GM12878 (cell line): Measurements from ENCODE around the gene SPAG9. TPM values are rescaled to one million over a fixed set of nuclear protein-coding genes. Genes with fewer than 3 reads are reported as not detected.
A peak's percentile ranks its signal among the peaks of the same experiment; 100 is the strongest.

Experiments used
- ATAC-seq: fragments of 200-7000 bp; cut with Tn5 transposase; 3 replicates; pipeline ENCODE4 v1.9.1; 2020; ENCODE audit warnings: mild to moderate bottlenecking, moderate library complexity
- BruUV-seq: library from RNA; stranded (reverse); fragments of 400-500 nt; replicated peaks from 2 replicates; lab custom pipeline; 2021; lab: Mats Ljungman, UMichigan
- CTCF ChIA-PET: fragments of 300-600 bp; sonication (Branson Sonifier 250); formaldehyde crosslinking; extraction: SDS; loops from one replicate; lab custom pipeline; 2021; ENCODE audit warnings: inconsistent platforms; lab: Yijun Ruan, JAX
- POLR2A ChIA-PET: fragments of 350-600 bp; formaldehyde crosslinking; extraction: SDS; loops from one replicate; lab custom pipeline; 2021; ENCODE audit warnings: inconsistent platforms; lab: Charles Lee
- RAD21 ChIA-PET: fragments of 300-600 bp; sonication (Branson Sonifier 250); formaldehyde crosslinking; loops from one replicate; lab custom pipeline; 2023; ENCODE audit warnings: antibody characterized with exemption; ENCODE audit not compliant: unreplicated experiment; lab: Charles Lee
- SMC1A ChIA-PET: fragments of 300-600 bp; sonication (Branson Sonifier 250); formaldehyde crosslinking; loops from one replicate; lab custom pipeline; 2023; ENCODE audit not compliant: unreplicated experiment, uncharacterized antibody; lab: Charles Lee
- DNase-seq: peaks from one replicate; pipeline ENCODE4 v3.0.0-alpha.2; 2011; ENCODE audit warnings: low read depth, low spot score
- FAIRE-seq: peaks from 3 replicates; lab custom pipeline; 2011; peaks lifted over from hg19 to GRCh38; lab: Jason Lieb, UNC
- H2AFZ ChIP-seq: 2 replicates; pipeline ENCODE4 v1.6.0; 2011; ENCODE audit warnings: low read depth, low read length, control low read depth; ENCODE audit not compliant: control insufficient read depth
- H3K27ac ChIP-seq: 2 replicates; pipeline ENCODE4 v1.5.1; 2011; ENCODE audit warnings: control low read depth; ENCODE audit not compliant: control insufficient read depth, insufficient read depth
- H3K27me3 ChIP-seq, 2 experiments: replicated peaks in 1 of 2; 2 replicates each; pipeline versions ENCODE4 v1.6.0 to v1.6.1; 2011; ENCODE audit warnings: low read length in 1 of 2; ENCODE audit not compliant: control insufficient read depth in 2 of 2, insufficient read depth in 2 of 2
- H3K36me3 ChIP-seq, 2 experiments: 2 replicates each; pipeline ENCODE4 v1.5.1; 2011; ENCODE audit warnings: low read length in 1 of 2; ENCODE audit not compliant: control insufficient read depth in 2 of 2, insufficient read depth in 2 of 2
- H3K4me1 ChIP-seq: 2 replicates; pipeline ENCODE4 v1.6.1; 2011; ENCODE audit warnings: mild to moderate bottlenecking, low read length, moderate library complexity, mixed read lengths; ENCODE audit not compliant: control insufficient read depth, insufficient read depth
- H3K4me2 ChIP-seq: 2 replicates; pipeline ENCODE4 v1.6.0; 2011; ENCODE audit warnings: control low read depth; ENCODE audit not compliant: control insufficient read depth, insufficient read depth
- H3K4me3 ChIP-seq: fragments of 200-600 bp; sonication (generic); 2 replicates; pipeline ENCODE4 v1.5.1; 2016
- H3K79me2 ChIP-seq: 2 replicates; pipeline ENCODE4 v1.6.0; 2011; ENCODE audit warnings: low read length; ENCODE audit not compliant: control insufficient read depth, insufficient read depth
- H3K9ac ChIP-seq: 2 replicates; pipeline ENCODE4 v1.8.0; 2011; ENCODE audit warnings: low read length, control low read depth, mixed read lengths; ENCODE audit not compliant: control insufficient read depth, insufficient read depth
- H3K9me3 ChIP-seq: replicated peaks from 3 replicates; pipeline ENCODE4 v1.5.1; 2011; ENCODE audit warnings: mild to moderate bottlenecking, low read length; ENCODE audit not compliant: control insufficient read depth, insufficient read depth
- H4K20me1 ChIP-seq: 2 replicates; pipeline ENCODE4 v1.6.0; 2011; ENCODE audit not compliant: control insufficient read depth, insufficient read depth
- BCL11A ChIP-seq: IDR thresholded peaks from 2 replicates; pipeline ENCODE4 v1.6.1; 2011; ENCODE audit warnings: low read depth, low read length
- BHLHE40 ChIP-seq, 2 experiments: fragments of 450-650 bp in 1 of 2; IDR thresholded peaks; 2 replicates each; pipeline ENCODE4 v1.6.1; 2011 to 2017; ENCODE audit warnings: low read depth in 2 of 2, borderline replicate concordance in 1 of 2, improper control_type of control experiment in 1 of 2, low read length in 1 of 2, mild to moderate bottlenecking in 1 of 2
- CEBPB ChIP-seq, 2 experiments: fragments of 150-350 bp in 1 of 2; IDR thresholded peaks; 2 replicates each; pipeline ENCODE4 v1.6.1; 2012 to 2014; ENCODE audit warnings: low read depth in 2 of 2, low read length in 2 of 2, borderline replicate concordance in 1 of 2, inconsistent platforms in 1 of 2
- ESRRA ChIP-seq: IDR thresholded peaks from 2 replicates; pipeline ENCODE4 v1.6.1; 2012; ENCODE audit warnings: mild to moderate bottlenecking, low read length, improper control_type of control experiment
- KDM1A ChIP-seq: fragments of 200-600 bp; sonication (generic); IDR thresholded peaks from 2 replicates; pipeline ENCODE4 v1.6.1; 2016; ENCODE audit warnings: borderline replicate concordance
- NFYA ChIP-seq: IDR thresholded peaks from 2 replicates; pipeline ENCODE4 v1.6.1; 2011; ENCODE audit warnings: low read depth, mild to moderate bottlenecking, low read length, improper control_type of control experiment, borderline replicate concordance
- RCOR1 ChIP-seq: conservative IDR thresholded peaks from 2 replicates; pipeline ENCODE4 v1.6.1; 2012; ENCODE audit warnings: low read depth, low read length, improper control_type of control experiment
- SPI1 ChIP-seq: IDR thresholded peaks from 2 replicates; pipeline ENCODE4 v1.6.1; 2011; ENCODE audit warnings: low read depth, mild to moderate bottlenecking, low read length, moderate library complexity, borderline replicate concordance; ENCODE audit not compliant: insufficient read depth
- WGBS: methylation state at CpG from one replicate; pipeline ENCODE4 v1.1.6; 2016; ENCODE audit warnings: low lambda C conversion rate; ENCODE audit not compliant: insufficient replicate concordance, insufficient coverage; ENCODE audit errors: missing lambda C conversion rate; 5-methylcytosine and 5-hydroxymethylcytosine counted together
- in situ Hi-C: fragments of 300-500 bp; cut with MboI; formaldehyde crosslinking; loops from 9 replicates; pipeline ENCODE4 v1.14.3; 2018; ENCODE audit warnings: mixed read lengths
- intact Hi-C: fragments of 100-400 bp; cut with micrococcal nuclease; formaldehyde crosslinking; loops from one replicate; pipeline ENCODE4 v1.14.2; 2022; ENCODE audit not compliant: unreplicated experiment
- polyA plus RNA-seq, 11 experiments: library from polyadenylated mRNA; depleted of rRNA in 4 of 11; unstranded in 6 of 11; stranded (reverse) in 5 of 11; fragments of >200 nt; fragmentation: Nextera tagmentation in 4 of 11; fragmentation: Illumina TruSeq in 1 of 11; extraction: Ambion mirVana in 4 of 11; extraction: Trizol in 1 of 11; gene quantifications; 1 replicate in 1 of 11; 2 replicates in 10 of 11; pipeline versions ENCODE4 v1.2.1 to v1.2.3, GENCODE V29; 2011 to 2016; ENCODE audit warnings: inconsistent platforms in 2 of 11, missing spikeins in 2 of 11, low read depth in 1 of 11
- total RNA-seq, 4 experiments: library from RNA; depleted of rRNA in 3 of 4; stranded (reverse); fragments of >200 nt in 3 of 4; fragmentation: Illumina TruSeq in 1 of 4; extraction: Trizol in 1 of 4; gene quantifications; 2 replicates each; pipeline versions ENCODE4 v1.2.1 to v1.2.3, GENCODE V29; 2013 to 2021
- TF ChIP-seq, protein P1 (sequence below): fragments of 450-650 bp; formaldehyde crosslinking; IDR thresholded peaks from 2 replicates; pipeline ENCODE4 v1.4.0; 2020; ENCODE audit warnings: mild to moderate bottlenecking, moderate library complexity

The SPAG9 gene
- total and polyA plus RNA-seq, 10 of the 15 experiments (the other 5 are each of a cell fraction or from before 2014, with no cell fraction given): 6.6 to 42.0 (median 24.9) TPM

DNA sequence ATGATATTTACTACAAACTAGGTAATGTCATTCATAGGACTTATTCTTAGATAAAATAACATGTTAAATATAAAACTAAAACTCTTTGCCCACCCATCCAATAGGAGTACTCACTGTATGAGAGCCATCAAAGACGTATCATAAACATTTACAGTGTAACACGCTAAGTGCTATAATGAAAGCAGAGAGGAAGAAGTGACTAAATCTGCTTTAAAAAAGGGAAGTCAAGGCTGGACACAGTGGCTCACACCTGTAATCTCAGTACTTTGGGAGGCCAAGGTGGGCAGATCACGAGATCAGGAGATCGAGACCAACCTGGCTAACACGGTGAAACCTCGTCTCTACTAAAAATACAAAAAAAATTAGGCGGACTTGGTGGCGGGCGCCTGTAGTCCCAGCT is 32.4 kb downstream of the SPAG9 start:
- FAIRE-seq (no peak), ATAC-seq (peak; percentile 56), DNase-seq (no peak)
- Histone ChIP-seq H3K27ac (no peak overlapping the region), H2AFZ (no peak overlapping the region), H4K20me1 (no peaks in the 10 kb centered on the region), H3K27me3 (no peaks in the 10 kb centered on the region), H3K4me1 (peaks cover 4% of the 10 kb centered on the region; the same call in 1 of the 2 replicates), H3K9ac (no peak overlapping the region), H3K4me3 (no peak overlapping the region), H3K79me2 (peaks cover 10% of the 10 kb centered on the region), H3K9me3 (no peaks in the 10 kb centered on the region; the same call in 2 of the 3 replicates), H3K4me2 (no peak overlapping the region), H3K36me3 (no peaks in the 10 kb centered on the region; a peak in 1 of 4 replicates)
- 60% methylated on average over 9 of the region's 9 CpGs for WGBS
- in situ Hi-C loops: no loop called here
- BruUV-seq: no TSS peak
- POLR2A ChIA-PET: no interaction called here
- CTCF ChIA-PET: interaction anchor here (1.9 to 2.2 kb wide), 2 partner anchors 19 to 65 kb away, joined by 3 to 6 read pairs; partner anchors contain the start of gene NME1
- TF ChIP-seq CEBPB (IDR thresholded peaks at IDR 0.05; ENCODE audit: borderline replicate concordance in 1 of 2, low read depth in 2 of 2, low read length in 2 of 2): no peak
- TF ChIP-seq BCL11A: no peak
- no peak for TF ChIP-seq KDM1A
- TF ChIP-seq ESRRA: no peak
- TF ChIP-seq, protein P1, sequence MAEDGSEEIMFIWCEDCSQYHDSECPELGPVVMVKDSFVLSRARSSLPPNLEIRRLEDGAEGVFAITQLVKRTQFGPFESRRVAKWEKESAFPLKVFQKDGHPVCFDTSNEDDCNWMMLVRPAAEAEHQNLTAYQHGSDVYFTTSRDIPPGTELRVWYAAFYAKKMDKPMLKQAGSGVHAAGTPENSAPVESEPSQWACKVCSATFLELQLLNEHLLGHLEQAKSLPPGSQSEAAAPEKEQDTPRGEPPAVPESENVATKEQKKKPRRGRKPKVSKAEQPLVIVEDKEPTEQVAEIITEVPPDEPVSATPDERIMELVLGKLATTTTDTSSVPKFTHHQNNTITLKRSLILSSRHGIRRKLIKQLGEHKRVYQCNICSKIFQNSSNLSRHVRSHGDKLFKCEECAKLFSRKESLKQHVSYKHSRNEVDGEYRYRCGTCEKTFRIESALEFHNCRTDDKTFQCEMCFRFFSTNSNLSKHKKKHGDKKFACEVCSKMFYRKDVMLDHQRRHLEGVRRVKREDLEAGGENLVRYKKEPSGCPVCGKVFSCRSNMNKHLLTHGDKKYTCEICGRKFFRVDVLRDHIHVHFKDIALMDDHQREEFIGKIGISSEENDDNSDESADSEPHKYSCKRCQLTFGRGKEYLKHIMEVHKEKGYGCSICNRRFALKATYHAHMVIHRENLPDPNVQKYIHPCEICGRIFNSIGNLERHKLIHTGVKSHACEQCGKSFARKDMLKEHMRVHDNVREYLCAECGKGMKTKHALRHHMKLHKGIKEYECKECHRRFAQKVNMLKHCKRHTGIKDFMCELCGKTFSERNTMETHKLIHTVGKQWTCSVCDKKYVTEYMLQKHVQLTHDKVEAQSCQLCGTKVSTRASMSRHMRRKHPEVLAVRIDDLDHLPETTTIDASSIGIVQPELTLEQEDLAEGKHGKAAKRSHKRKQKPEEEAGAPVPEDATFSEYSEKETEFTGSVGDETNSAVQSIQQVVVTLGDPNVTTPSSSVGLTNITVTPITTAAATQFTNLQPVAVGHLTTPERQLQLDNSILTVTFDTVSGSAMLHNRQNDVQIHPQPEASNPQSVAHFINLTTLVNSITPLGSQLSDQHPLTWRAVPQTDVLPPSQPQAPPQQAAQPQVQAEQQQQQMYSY (CRISPR knock-in tag): no peak
- TF ChIP-seq RCOR1: no peak
- 0 out of 4 replicates have a peak, but pooled peaks of 1 of the 2 experiments have one; percentile 22 for TF ChIP-seq BHLHE40 (IDR thresholded peaks at IDR 0.05; ENCODE audit: borderline replicate concordance in 1 of 2, low read depth in 2 of 2, low read length in 1 of 2)
- TF ChIP-seq NFYA: no peak
- peak; percentile 48; the same call in 1 of the 2 replicates for TF ChIP-seq SPI1
- intact Hi-C loops: no loop called here
- SMC1A ChIA-PET: interaction anchor here (0.6 to 0.8 kb wide), 2 partner anchors 11 to 48 kb away, joined by 4 to 5 read pairs; no protein-coding TSS in a partner anchor
- RAD21 ChIA-PET: interaction anchor here (1.2 kb wide), 1 partner anchor 29 kb away, joined by 4 read pairs; no protein-coding TSS in a partner anchor
